ENCODE data around the gene EID2B. TPM values are rescaled to one million over a fixed set of nuclear protein-coding genes. Genes with fewer than 3 reads are reported as not detected.

EID2B gene
- total and polyA plus RNA-seq, 2 of the 13 experiments (the other 11 are each of a cell fraction or from before 2014, with no cell fraction given) = 2.5 to 3.7 TPM

- TF ChIP-seq ZNF142 (CRISPR knock-in tag; IDR thresholded peaks at IDR 0.05) (peak; percentile 95), NONO (IDR thresholded peaks at IDR 0.05) (no peak), NONO (CRISPR knock-in tag; conservative IDR thresholded peaks at IDR 0.05) (peak; percentile 73; the same call in 1 of the 2 replicates), ZNF776 (CRISPR knock-in tag; IDR thresholded peaks at IDR 0.05) (peak; percentile 100; the same call in 1 of the 2 replicates), ZNF7 (CRISPR knock-in tag; IDR thresholded peaks at IDR 0.05) (peak; percentile 50), MXD1 (CRISPR knock-in tag; IDR thresholded peaks at IDR 0.05) (peak; percentile 99), TRIM22 (IDR thresholded peaks at IDR 0.05) (no peak), ZNF280B (CRISPR knock-in tag; IDR thresholded peaks at IDR 0.05; ENCODE audit: borderline replicate concordance) (peak; percentile 91), EP300 (IDR thresholded peaks at IDR 0.05; ENCODE audit: low read depth in 2 of 2, low read length in 2 of 2) (no peak), EP300 (CRISPR knock-in tag; IDR thresholded peaks at IDR 0.05; ENCODE audit: borderline replicate concordance) (peak; percentile 56; the same call in 1 of the 2 replicates), ZSCAN30 (CRISPR knock-in tag; IDR thresholded peaks at IDR 0.05) (no peak), HNRNPL (IDR thresholded peaks at IDR 0.05; ENCODE audit: low read depth, low read length) (no peak), SNRNP70 (IDR thresholded peaks at IDR 0.05; ENCODE audit: low read depth, low read length) (no peak), ZBTB38 (CRISPR knock-in tag; IDR thresholded peaks at IDR 0.05) (peak; percentile 91), POLR2A (IDR thresholded peaks at IDR 0.05; ENCODE audit: insufficient read depth in 1 of 2, low read depth in 2 of 2, low read length in 2 of 2) (no peak), FOXK1 (CRISPR knock-in tag; IDR thresholded peaks at IDR 0.05; ENCODE audit: borderline replicate concordance, low read depth) (no peak), ZFP1 (CRISPR knock-in tag; IDR thresholded peaks at IDR 0.05) (no peak), ZNF747 (CRISPR knock-in tag; IDR thresholded peaks at IDR 0.05; ENCODE audit: borderline replicate concordance) (no peak), TCF7L2 (IDR thresholded peaks at IDR 0.05; ENCODE audit: low read depth, low read length) (no peak), ELF1 (CRISPR knock-in tag; IDR thresholded peaks at IDR 0.05) (no peak), RXRA (CRISPR knock-in tag; IDR thresholded peaks at IDR 0.05) (peak; percentile 48; the same call in 1 of the 2 replicates)
Observed at GRCh38 chr19:39502640-39503417, 29.8 kb downstream of the EID2B start (continued).

Data from HepG2 (cell line).